GM21528 (cell line): ENCODE measurements around the gene DLL4.
"Not testable (repeated sequence)": the region's sequence is repeated elsewhere in the genome, so short reads cannot be mapped to it uniquely, and the experiment has no call there.

Source experiments
- ATAC-seq: cut with Tn5 transposase; IDR thresholded peaks from one replicate; pipeline ENCODE4 v1.9.1; 2021; ENCODE audit warnings: mild to moderate bottlenecking, moderate library complexity; ENCODE audit not compliant: unreplicated experiment, low FRiP score

The DLL4 gene

DNA sequence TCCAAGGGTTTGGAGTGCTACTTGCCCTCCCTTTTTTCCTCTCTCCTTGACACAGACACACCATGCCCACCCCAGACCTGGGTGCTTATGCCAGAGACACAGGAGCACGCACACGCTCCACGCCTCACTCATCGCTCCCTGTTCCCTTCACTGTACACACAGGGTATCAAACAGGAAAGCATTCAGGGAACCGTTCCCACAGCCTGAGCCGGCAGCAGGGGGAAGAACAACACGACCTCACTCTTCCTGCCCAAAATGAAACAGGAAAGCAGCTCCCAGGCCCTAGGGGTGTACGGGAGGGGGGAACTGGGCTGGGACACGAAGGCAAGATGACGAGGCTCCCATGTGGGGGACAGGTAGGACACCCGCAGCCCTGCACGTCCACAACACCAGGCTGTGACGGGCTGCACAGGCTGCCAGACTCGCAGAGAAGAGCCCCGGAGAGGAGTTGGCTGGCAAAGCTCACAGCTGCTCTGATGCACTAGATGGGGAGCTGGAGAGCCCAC lies 11.2 kb downstream of the DLL4 start:
- no peak for ATAC-seq

DNA sequence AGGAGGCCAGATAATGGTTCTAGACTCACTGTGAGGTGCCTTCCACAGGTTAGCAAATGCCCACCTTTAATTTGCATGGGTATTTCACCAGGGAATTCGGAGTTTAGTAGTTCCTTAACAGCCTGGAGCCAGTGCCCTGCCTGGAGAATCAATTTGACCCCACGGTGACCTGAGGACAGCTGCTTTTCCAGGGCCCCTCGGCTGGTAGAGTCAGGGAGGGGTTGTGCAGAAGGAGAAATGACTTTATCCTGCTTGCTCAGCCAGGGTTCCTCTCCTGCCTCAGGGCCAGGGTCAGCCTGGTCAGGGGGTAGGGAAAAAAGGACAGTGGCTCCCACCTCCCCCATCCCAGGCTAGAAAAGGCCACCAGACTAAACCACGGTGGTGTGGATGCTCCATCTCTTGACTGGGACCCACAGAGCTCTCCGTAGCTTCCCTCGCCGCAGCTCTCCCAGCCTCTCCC lies 12.0 kb downstream of the DLL4 start:
- no peak for ATAC-seq

DNA sequence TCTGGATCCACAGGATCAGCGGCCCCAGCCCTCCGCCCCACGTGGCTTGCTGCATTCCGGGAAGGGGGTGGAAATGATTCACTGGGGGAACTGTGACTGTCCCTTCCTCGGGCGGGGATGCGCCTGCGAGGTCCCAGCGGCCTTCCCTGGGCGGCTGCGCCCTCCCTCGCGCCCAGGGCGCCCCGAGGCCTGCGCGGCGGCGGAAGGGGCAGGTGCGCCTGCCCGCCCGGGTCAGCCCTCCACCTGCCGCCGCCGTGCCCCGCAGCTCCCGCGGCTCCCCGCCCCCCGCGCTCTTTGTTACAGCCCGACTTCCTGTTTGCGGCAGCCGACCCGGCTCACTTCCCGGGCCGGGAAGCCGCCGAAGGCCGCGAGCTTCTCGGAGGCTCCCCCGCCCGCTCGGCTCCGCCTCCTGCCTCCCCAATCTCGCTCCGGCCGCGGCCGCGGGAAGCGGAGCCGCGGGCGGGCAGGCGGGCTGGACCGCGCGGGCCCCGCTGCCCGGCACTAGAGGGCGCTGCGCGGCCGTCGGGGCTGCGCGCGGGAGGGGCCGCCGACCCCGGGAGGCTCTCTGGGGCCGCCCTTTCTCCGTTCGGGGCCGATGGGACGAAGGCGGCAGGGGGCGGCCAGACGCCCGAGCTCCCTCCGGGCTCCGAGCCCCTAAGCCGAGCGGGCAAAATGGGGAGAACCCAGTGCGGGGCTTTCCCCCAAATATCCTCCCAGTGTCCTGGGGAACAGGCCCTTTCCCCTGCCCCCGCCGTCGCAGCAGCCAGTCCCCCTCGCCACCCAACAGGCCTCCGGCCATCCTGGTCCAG lies 12.6 kb downstream of the DLL4 start:
- ATAC-seq = peak; percentile 64

DNA sequence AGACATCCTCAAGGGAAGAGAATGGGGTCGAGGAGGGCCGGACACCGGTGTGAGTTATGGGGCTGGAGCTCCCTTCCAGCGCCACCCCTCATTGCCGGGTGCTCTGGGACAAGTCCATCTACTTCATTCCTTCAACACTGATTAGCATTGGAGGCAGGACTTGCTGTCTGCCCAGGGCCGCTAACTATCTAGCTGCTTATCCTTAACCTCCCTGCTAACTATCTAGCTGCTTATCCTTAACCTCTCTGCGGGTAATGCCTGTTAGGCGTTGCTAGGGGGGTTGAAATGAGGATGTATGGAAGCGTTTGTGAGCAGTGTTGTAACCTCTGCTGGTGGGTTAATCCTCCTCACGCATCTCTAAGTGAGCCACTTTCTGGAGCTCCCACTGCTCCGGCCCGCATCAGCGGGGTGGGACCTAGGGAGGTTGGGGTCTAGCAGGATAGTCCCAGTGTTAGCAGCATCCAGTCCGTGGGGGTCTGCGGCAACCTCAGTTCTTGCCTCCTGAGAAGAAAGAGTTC lies 13.3 kb downstream of the DLL4 start:
- ATAC-seq = no peak

DNA sequence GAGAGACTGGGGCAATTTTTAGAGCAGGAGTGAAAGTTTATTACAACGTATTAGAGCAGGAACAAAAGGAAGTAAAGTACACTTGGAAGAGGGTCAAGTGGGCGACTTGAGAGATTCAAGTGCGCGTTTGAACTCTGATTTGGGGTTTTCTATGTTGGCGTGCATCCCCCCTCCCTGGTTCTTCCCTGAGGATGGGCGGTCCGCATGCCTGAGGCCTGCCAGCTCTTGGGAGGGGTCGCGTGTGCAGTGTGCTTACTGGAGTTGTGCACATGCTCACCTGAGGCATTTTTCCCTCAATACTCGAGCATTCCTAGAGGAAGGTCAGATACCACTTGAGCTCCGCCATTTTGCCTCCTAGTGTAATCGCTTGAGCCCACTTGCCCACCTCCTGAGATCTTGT lies 13.7 kb downstream of the DLL4 start:
- ATAC-seq = no peak

DNA sequence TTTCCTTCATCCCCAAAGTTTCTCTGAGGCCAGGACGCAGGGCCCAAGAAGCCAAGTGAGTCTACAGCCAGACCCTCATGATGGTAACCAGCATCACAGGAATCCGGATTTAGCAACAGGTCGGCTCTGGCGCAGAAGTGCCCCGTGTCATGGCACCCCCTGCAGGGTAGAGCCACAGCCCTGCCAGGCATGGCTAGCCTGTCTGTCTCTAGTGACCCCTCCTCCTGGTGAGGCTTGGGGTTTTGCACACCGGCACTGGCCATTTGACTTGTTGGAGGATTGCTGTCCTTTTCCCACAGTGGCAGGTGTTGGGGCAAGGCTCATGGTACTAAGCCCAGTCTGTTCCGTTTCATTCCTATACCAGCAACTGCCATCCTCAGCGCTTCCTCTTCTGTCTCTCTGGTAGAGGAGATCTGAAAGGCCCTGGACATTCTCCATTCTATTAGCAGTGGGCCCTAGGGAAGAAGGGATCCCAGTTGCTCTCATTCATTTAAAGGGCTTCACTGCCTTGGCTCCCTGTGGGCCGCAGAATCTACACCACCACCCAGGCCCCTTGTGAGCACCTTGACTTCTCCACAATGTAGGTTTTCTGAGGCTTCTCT lies 14.7 kb downstream of the DLL4 start:
- ATAC-seq = no peak

DNA sequence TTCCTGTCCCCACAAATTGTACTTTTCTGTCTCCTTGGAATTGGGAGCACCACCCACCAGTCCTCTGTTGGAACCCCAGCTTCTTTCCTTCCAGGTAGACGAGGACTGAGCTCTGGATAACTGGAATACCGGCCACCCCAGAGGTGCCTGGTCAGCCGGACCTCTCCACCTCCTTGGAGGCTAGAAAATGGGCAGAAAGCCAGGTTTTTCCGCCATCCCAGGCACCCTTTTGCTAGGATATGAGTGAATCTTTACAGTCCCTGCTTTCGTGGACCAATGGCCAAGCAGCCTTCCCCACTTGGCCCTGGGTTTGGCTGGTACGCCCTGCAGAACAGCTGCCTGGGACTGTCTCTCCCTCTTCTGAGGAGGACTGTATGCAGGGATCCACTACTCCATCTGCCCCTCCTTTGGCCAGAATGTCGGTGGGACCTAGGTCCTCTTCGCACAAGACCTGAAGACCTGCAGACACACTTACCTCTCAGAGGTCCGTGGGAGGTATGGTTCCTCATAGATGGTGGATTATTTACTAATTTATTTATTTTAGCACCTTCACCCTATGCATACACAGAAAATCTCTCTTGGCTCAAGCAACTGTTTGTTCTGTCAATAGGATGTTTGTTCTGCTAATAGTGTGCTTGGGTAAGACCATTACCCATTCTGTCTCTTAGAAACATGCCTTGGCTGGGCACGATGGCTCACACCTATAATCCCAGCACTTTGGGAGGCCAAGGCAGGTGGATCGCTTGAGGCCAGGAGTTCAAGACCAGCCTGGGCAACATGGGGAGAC lies 15.6 kb downstream of the DLL4 start:
- ATAC-seq = no peak

DNA sequence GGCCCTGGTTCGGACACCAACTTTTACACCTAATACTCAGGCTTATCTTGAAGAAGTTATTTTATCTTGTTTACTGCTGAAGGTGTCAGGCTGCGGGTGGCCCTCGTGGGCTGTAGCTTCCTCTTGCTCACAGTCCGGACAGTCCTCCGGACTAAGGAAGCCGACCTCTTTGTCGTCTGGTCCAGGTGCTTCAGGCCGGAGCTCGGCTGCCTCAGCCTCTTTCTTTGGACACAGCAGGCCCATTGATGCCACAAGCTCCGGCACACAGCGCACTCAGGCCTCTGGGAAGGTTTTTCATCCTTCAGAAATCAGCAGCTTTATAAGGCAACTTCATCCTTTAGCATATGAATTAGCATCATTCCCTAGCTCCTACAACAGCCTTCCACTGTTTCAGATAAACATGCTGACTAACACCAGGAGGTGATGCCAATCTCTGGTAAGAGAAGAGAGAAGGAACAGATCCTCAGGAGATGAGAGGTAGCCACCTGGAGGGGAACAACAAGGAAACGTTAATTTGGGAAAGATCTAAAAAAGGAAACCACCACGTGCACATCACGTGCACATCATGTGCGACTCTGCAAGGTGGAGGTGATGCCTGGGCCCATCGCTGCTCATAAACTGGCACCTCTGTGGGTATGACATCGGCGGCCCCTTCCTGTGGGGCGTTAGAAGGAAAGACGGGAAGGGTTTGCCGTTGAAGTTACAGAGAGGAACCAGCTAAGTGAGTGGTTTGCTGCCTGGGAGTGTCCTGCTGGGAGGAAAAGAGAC lies 19.8 kb downstream of the DLL4 start:
- no peak for ATAC-seq

DNA sequence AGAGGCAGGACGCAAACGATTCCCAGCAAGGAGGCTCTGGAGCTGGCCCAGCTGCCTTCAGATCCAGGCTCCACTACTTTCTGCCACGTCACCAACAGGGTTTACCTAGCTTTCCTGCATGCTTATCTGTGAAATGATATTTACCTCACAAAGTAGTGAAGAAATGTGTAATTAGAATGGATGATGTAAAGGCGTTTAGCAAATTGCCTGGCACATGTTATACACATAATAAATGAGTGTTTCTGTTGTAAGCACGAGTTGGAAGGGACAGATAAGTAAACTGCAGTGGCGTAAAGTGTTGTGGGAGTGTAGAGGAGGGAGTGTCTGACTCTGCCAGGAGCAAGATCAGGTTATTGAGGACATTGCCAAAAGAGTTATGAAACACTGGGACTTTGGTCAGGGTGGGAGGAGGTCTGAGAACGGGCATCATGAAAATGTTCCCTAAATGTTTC lies 20.6 kb downstream of the DLL4 start:
- ATAC-seq = no peak

DNA sequence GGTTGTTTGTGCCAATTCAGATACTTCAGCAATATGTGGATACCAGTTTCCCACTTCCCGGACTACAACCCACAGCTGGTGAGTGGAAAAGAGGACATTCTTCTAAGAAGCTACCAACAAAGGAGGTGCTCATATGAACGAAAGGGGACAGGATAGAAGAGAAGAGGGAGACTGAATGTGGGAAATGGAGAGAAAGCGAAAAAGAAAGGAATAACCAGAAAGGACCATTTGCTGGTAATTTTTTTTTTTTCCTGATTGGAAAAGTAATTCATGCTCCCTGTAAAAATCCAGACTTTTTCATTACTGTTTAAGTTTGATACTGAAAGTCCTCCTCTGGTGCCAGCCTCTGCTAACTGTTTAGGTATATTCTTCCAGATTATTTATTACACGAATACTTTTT lies 22.6 kb downstream of the DLL4 start:
- no peak for ATAC-seq

DNA sequence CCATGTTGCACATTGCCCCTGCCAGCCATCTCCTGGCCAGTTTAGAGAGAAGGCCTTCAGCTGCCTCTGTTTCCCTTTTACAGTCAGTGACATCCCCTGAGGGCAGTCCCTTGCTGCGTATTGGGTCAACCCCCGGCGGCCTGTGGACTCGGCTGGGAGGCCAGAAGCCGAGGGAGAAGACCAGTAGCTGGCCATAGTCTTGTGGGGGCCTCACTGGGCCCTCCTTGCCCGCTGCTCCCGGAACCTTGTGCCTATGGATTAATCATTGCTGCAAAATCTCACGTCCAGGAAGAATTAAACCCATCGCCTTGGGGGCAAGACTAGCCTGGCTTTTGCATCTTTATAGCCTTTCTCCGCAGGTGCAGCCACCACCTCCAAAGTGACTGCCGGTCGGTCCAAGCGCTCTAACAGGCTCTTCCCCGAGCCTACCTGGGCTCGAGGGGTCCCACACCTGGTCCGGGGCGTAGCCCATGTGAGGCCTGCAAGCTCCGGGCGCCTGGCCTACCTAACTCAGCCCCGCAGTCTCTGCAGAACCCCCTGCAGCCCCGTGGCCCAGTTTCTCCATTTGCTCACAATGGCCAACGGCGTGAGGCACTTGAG lies 23.3 kb downstream of the DLL4 start:
- no peak for ATAC-seq

DNA sequence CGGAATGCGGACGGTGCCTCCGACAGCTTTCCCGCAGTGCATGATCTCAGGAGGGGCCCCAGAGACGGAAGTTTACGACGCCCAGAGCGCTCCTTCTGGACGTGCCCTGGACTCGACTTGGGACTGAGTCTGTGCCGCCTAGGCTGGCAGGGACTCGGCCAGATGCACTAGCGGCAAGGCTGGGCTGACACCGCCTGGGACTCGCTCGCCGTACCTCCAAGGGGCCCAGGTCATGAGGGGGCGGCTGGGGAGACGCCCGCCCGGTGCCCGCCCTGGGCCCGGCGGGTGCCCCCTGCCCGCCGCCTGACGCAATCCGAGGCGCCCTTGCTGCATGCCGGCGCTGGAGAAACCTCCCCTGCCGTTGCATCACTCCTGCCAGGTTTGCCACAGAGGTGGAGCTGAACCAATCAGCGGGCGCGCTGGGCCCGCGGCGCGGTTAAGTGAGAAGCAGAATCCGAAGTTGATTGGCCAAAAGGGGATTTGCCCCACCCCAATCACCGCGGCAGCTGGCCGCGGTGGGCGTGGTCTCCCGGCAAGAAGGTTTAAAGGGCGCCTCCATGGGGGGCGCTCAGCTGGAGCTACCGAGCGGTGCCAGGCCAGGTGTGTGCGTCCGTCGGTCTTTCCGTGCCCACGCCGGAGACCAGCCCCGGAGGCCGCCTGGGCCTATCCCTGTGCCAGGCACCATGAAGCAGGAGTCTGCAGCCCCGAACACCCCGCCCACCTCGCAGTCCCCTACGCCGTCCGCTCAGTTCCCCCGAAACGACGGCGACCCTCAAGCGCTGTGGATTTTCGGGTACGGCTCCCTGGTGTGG lies 24.0 kb downstream of the DLL4 start, which contains the start of gene CHAC1:
Gene CHAC1, plus strand, starts transcription at position 571 of the 812 bp plus-strand sequence. Its CDS starts 113 bp downstream, at position 684.
- peak; percentile 90 for ATAC-seq

DNA sequence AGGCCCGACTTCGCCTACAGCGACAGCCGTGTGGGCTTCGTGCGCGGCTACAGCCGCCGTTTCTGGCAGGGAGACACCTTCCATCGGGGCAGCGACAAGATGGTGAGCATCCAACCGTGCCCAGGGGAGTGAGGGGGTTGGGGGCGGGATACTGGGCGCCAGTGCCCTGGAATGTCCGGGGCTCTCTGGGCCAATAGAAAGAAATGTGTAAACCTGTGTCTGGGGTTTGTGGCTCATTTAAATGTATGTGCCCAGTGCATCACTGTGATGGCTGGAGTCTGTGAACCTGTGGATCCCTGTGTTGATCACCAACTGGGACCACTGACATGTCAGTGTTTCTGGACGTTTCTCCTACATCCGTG lies 24.6 kb downstream of the DLL4 start:
- ATAC-seq = no peak

DNA sequence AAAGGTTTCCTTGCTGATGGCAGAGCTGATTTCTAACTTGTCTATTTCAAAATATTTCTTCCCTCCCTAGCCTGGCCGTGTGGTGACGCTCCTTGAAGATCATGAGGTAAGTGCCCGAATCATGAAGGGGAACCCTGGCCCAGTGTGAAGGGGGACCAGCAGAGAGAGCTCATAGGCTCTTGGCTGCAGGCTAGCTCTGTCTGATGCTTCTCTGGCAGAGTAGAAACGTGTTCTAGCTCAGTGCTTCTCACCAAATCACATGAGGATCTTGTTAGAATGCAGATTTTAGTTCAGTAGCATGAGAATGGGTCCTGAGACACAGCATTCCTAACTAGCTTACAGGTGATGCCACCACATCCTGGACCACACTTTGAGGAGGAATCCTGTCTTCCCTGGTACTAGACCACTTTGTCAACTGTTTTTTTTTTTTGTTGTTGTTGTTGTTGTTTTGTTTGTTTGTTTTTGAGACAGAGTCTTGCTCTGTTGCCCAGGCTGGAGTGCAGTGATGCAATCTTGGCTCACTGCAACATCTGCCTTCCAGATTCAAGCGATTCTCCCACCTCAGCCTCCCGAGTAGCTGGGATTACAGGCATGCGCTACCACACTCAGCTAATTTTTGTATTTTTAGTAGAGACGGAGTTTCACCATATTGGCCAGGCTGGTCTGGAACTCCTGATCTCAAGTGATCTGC lies 25.2 kb downstream of the DLL4 start:
- ATAC-seq = not testable (repeated sequence)

DNA sequence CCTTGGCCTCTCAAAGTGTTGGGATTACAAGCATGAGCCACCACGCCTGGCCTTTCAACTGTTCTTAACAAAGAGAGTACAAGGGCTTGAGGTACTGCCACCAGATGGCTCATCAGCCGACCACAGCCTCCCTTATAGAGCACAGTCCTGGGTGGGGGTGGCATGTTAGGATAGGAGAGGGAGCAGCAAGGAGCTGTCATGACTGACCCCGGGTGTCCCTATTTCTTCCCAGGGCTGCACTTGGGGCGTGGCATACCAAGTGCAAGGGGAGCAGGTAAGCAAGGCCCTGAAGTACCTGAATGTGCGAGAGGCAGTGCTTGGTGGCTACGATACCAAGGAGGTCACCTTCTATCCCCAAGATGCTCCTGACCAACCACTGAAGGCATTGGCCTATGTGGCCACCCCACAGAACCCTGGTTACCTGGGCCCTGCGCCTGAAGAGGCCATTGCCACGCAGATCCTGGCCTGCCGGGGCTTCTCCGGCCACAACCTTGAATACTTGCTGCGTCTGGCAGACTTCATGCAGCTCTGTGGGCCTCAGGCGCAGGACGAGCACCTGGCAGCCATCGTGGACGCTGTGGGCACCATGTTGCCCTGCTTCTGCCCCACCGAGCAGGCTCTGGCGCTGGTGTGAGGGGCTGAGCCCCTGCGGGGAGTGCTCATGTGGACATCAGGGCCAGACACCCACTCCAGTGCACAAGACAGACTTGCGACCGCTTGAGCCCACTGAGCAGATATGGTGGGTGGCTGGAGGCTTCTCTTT lies 26.2 kb downstream of the DLL4 start:
- no peak for ATAC-seq

DNA sequence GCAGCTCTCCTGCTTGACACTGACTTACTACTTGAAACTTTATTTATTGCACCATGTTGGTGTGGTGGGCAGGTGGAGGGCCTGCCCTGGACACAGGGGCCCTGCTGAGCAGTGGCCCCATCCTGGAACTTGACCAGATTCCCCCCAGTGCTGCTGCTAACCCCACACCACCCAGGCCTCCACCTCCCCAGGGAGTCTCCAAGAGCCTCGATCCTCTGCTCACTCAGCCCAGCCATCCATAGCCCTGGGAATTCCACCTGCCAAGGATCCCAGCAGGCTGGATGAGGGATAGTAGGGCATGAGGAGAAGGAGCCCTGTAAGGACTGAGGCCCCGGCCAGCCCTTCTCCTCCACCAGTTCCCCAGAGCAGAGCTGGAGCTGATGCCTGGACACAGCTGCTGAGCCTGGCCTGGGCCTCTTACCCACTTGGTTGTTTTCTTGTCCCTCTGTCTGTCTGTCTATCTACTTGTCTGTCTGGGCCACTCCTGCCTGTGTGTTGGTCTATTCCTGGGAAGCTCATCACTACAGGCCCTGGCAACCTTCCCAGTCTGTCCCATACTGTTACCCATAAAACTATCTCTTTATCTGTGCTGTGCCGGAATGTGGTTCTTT lies 26.9 kb downstream of the DLL4 start:
- ATAC-seq = no peak

DNA sequence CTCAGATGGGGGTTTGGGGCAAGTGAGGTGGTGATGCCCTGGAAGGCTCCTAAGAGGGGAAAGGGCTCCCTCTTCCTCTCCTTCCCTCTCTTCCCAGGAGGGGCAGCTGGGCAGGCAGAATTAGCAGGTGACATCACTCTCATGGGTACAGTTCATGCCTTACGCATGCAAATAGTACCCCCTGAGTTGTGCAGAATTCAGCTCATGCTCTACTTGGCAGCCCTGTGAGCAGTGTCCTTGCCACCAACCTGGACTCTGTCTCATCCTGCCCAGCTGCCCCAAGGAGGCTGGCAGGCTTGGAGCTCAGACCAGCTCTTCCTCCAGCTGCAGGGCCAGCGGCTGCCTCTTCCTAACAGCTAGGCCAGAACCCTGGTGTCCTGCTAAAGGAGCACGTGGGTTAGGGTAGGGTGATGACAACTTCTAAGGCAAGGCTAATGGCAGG lies 27.4 kb downstream of the DLL4 start:
- ATAC-seq = no peak
